Airway epithelial cell (primary cell): ENCODE measurements around the gene HDGFL2. TPM values are rescaled to one million over a fixed set of nuclear protein-coding genes. Genes with fewer than 3 reads are reported as not detected.

Experiments used
- total RNA-seq: library from RNA; depleted of rRNA; stranded (reverse); fragments of >200 nt; gene quantifications from 2 replicates; pipeline ENCODE4 v1.2.3, GENCODE V29; 2015

The HDGFL2 gene
- total RNA-seq: 70.5 and 81.0 TPM in 2 replicates

GRCh38 chr19:4472174-4472974 is at the start of gene HDGFL2:
Gene HDGFL2, plus strand, starts transcription at chr19:4472297. Its CDS starts 54 bp downstream, at chr19:4472351.

GRCh38 chr19:4457654-4458395 is 14.3 kb upstream of the HDGFL2 start, which contains the start of gene UBXN6:
Gene UBXN6, minus strand, starts transcription at chr19:4457794. Its CDS starts 97 bp downstream, at chr19:4457697.

GRCh38 chr19:4518345-4519171 is 46.5 kb downstream of the HDGFL2 start, which contains the start of gene PLIN4:
Gene PLIN4, minus strand, starts transcription at chr19:4518486. Its CDS starts 214 bp downstream, at chr19:4518272.

GRCh38 chr19:4534836-4535658 is 63.0 kb downstream of the HDGFL2 start, which contains the start of gene PLIN5:
Gene PLIN5, minus strand, starts transcription at chr19:4535224. Its CDS starts 1,150 bp downstream, at chr19:4534074.

GRCh38 chr19:4539693-4540581 is 67.8 kb downstream of the HDGFL2 start, which contains the start of gene LRG1:
Gene LRG1, minus strand, starts transcription at chr19:4540036. Its CDS starts 23 bp downstream, at chr19:4540013.

Other genes starting within 250 kb of the HDGFL2 start
- not detected in 2 replicates for gene EBI3, start 242.8 kb upstream of the HDGFL2 start, total RNA-seq
- gene YJU2, start 225.2 kb upstream of the HDGFL2 start, total RNA-seq: 29.7 and 29.8 TPM in 2 replicates
- not detected in 2 replicates for gene SHD, start 193.0 kb upstream of the HDGFL2 start, total RNA-seq
- gene TMIGD2, start 169.9 kb upstream of the HDGFL2 start, total RNA-seq: not detected in 2 replicates
- gene FSD1, start 167.7 kb upstream of the HDGFL2 start, total RNA-seq: 5.1 and 6.4 TPM in 2 replicates
- gene STAP2, start 133.5 kb upstream of the HDGFL2 start, total RNA-seq: 105 and 110 TPM in 2 replicates
- 5.8 and 7.2 TPM in 2 replicates for gene MPND, start 128.7 kb upstream of the HDGFL2 start, total RNA-seq
- gene SH3GL1, start 71.8 kb upstream of the HDGFL2 start, total RNA-seq: 111 and 144 TPM in 2 replicates
- gene CHAF1A, start 69.7 kb upstream of the HDGFL2 start, total RNA-seq: 18.5 and 22.4 TPM in 2 replicates
- 51.6 and 55.9 TPM in 2 replicates for gene UBXN6, start 14.5 kb upstream of the HDGFL2 start, total RNA-seq
- gene PLIN4, start 46.2 kb downstream of the HDGFL2 start, total RNA-seq: 0.84 and 1.1 TPM in 2 replicates
- 0.14 TPM in 1 of 2 replicates, not detected in the other for gene PLIN5, start 62.9 kb downstream of the HDGFL2 start, total RNA-seq
- 0.09 and 0.56 TPM in 2 replicates for gene LRG1, start 67.7 kb downstream of the HDGFL2 start, total RNA-seq
- 0.05 and 0.35 TPM in 2 replicates for gene SEMA6B, start 87.4 kb downstream of the HDGFL2 start, total RNA-seq
- gene TNFAIP8L1, start 167.2 kb downstream of the HDGFL2 start, total RNA-seq: 5.7 and 6.1 TPM in 2 replicates
- 118 and 142 TPM in 2 replicates for gene MYDGF, start 198.0 kb downstream of the HDGFL2 start, total RNA-seq